IPS-11a (cell line): Measurements from ENCODE around the gene C19orf33.

Experiments used
- H3K4me3 ChIP-seq: one replicate; pipeline ENCODE4 v1.5.1; 2013; ENCODE audit warnings: low read depth, low read length, control low read depth

The C19orf33 gene

GRCh38 chr19:38278751-38279150, 25.3 kb upstream of the C19orf33 start:
- H3K4me3 ChIP-seq, result no peak overlapping the region

DNA sequence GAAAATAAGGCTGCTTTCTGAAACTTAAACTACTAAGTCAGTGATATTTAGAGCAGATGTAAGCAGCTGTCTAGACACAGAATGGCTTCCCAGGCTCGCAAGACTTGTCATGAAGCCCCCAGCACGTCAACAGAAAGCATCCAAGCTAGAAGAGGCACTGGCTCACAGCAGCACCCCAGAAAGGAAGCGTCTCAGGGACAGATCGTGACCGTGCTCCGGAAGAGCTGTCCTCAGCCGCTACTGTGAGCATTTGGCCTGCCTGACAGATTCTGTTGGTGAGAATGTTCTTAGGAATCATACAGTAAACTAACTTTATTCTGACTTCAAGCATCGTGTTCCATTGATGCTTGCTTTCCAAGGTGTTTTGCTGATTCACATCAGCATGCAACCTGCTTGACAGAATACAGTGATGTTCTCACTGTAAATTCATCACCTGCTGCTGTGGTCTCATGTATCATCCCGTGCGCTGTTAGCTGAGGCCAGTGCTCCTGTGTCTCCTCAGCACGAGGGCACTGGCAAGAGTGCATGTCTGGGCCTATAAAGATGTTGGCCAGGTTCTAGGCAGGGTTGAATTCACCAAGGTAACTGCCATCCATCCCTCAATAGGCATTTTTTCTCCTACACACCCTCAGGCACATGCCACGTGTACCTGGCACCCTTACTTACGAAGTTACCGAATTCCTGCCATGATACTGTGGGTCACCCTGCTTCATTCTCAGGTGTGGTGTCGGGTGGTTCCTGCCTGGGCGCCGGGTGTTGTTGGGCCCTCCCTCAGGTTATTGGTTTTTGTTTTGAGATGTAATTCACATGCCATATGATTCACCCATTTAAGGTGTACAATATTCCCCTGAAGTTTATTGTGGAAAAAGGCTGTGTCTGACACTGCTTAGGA, 23.8 kb upstream of the C19orf33 start:
- no peak overlapping the region for H3K4me3 ChIP-seq

DNA sequence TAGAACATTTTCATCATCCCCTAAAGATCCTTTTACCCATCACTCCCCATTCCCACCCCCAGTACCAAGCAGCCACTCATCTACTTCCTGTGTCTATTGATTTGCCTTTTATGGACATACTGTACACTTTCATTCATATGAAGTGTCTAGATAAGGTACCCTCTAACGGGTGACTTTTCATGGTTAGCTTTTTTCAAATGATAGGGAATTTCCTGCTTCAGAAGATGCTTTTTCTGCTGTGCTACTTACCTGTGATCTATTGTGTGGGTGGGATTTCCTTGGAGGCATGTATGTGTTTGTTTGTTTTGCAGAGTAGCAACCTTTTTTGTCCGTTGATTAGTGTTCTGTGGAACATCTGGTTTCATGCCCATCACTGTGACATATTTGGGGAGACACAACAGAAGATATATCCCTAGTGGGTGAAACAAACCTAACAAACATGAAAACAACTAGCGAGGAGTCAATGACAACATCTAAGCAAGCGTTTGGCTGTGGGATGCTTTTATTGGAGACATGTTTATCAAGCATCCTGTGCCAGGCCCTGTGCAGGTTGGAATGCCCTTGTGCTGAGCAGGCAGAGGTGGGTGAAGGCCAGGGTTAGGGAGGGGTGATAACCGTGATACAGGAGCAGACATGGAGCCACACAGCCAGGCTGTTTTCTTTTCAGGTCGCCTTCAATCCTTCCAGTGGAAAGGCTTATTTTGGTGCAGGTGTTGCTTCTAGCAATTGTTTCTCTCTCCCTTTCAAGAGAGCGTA, 22.1 kb upstream of the C19orf33 start:
- no peak overlapping the region for H3K4me3 ChIP-seq

- H3K4me3 ChIP-seq, result no peak overlapping the region
Observed at GRCh38 chr19:38283271-38283670, 20.8 kb upstream of the C19orf33 start.

DNA sequence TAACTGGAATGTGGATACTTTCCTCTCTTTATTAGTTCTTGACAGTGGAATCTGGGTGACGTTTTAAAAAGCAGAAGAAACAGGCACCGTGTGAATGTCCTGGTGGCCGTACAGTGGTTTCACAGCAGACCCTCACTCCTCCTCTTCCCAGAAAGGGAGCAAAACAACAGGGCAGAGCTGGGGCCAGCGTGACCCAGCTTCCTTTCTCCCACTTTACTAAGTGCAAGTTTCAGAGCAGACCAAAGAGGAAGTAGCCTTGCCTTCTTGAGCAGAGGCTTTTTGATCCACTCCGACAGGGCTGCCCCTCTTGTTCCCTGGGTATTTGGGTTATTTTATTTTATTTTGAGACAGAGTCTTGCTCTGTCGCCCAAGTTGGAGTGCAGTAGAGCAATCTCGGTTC, 19.6 kb upstream of the C19orf33 start:
- no peak overlapping the region for H3K4me3 ChIP-seq

DNA sequence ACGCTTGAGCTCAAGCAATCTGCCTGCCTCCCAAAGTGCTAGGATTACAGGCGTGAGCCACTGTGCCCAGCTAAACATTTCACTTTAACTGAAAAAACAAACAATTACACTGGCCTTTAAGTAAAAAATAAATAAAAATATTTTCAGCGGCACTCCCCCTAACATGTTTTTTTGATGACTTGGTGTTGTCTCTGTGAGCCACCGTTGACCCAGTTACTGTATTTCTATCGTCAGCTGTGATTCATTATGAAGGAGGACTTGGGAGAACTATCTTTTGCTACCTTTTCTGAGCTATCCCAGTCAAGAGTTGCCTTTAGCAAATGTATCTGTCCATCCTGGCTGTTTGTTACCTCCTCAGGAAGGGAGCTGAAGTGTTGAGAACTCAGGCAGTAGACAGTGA, 18.5 kb upstream of the C19orf33 start:
- H3K4me3 ChIP-seq, result no peak overlapping the region

DNA sequence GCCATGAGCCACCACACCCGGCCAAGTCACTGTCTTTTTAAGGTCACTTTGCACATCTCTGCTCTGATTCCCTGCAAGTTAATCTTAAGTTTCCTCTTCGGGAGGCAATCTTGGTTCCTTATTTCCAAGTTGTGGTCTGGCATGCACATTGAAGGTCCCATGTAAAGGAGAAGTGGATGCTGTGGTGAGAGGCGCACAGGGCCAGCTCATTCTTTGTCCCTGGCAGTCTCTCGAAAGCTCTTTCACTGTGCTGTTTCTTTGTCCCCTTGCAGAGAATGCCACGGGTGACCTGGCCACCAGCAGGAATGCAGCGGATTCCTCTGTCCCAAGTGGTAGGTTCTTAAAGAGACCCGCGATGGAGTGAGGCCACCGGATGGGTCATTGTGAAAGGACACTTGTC, 16.4 kb upstream of the C19orf33 start:
- no peak overlapping the region for H3K4me3 ChIP-seq

- no peak overlapping the region for H3K4me3 ChIP-seq
Observed at GRCh38 chr19:38288123-38288855, 15.8 kb upstream of the C19orf33 start.

- no peak overlapping the region for H3K4me3 ChIP-seq
Observed at GRCh38 chr19:38289955-38290354, 14.1 kb upstream of the C19orf33 start.

DNA sequence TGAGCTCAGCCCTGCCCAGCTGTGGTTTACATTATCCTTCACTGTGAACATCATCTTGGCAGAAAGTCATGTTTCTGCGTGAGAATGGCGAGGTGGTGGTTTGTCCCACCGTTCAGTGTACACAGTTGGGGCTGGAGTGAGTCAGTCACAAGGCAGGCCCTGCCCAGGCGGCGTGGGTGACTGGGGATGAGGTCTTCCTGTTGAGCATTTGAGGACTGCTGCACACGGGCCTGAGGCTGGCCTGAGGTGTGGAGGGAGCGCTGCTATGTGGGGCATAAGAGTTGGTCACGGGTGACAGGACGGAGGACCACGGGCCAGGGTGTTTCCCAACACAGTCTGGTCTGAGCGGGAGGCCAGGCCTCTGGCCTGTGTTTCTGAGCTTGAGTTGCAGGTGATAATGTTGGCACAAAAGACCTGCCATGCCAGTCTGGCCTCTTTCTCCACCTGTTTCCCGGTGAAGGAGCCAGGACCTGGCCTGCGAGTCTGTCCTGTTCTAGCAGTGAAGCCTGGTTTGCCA, 13.4 kb upstream of the C19orf33 start:
- no peak overlapping the region for H3K4me3 ChIP-seq

- no peak overlapping the region for H3K4me3 ChIP-seq
Observed at GRCh38 chr19:38291855-38292254, 12.2 kb upstream of the C19orf33 start.

- no peak overlapping the region for H3K4me3 ChIP-seq
Observed at GRCh38 chr19:38293281-38293680, 10.8 kb upstream of the C19orf33 start.

DNA sequence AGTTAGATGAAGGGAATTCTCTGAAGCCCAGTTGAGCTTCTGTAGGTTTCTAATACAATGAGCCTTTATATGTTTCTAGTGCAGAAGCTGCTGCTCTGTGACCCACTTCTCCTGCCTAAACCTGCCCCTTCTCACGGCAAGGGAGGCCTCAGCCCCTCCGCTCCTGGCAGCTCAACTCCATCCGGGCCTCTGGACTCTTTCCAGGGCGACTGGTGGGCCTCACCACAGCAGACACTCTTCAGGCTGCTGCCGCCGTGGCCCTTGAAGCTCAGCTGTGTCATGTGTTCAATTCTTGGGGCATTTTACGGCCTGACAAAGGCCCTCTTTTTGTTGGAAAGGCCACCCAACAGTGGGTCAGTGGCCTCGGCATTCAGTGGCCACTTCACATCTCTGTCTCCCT, 10.0 kb upstream of the C19orf33 start:
- H3K4me3 ChIP-seq, result no peak overlapping the region

GRCh38 chr19:38298821-38299680, 5.0 kb upstream of the C19orf33 start:
- H3K4me3 ChIP-seq, result no peak overlapping the region

GRCh38 chr19:38304352-38304865, 358 bp downstream of the C19orf33 start:
- peak overlapping the region; percentile 46 for H3K4me3 ChIP-seq

- H3K4me3 ChIP-seq, result peak overlapping the region; percentile 46
Observed at GRCh38 chr19:38304866-38305429, 897 bp downstream of the C19orf33 start.

- H3K4me3 ChIP-seq, result no peak overlapping the region
Observed at GRCh38 chr19:38306236-38306635, 2.2 kb downstream of the C19orf33 start.

GRCh38 chr19:38307076-38307475, 3.0 kb downstream of the C19orf33 start:
- H3K4me3 ChIP-seq, result no peak overlapping the region

DNA sequence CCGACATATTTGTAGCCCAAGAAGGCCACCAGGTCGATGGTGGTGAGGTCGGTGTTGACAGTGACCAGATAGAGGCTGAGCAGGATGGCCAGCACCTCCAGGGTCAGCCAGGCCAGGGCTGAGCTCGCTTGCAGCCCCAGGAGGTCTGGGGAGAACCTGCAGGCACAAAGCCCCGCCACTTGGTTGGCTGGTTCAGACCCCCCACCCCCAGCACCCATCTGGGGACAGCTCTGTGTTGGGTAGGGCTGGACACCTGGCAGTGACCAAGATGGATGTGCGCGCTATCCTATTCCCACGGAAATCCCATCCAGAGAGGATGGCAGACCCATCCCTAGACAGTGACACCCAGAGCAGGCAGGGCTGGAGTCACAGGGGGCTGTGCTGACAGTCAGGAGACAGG, 3.5 kb downstream of the C19orf33 start:
- H3K4me3 ChIP-seq, result no peak overlapping the region
